ENCODE results near the gene PLD5. TPM values are rescaled to one million over a fixed set of nuclear protein-coding genes. Genes with fewer than 3 reads are reported as not detected.
"Not testable (repeated sequence)": the region's sequence is repeated elsewhere in the genome, so short reads cannot be mapped to it uniquely, and the experiment has no call there.

The PLD5 gene
- total and polyA plus RNA-seq, 9 donors = 0.35 to 6.2 (median 1.1) TPM

DNA sequence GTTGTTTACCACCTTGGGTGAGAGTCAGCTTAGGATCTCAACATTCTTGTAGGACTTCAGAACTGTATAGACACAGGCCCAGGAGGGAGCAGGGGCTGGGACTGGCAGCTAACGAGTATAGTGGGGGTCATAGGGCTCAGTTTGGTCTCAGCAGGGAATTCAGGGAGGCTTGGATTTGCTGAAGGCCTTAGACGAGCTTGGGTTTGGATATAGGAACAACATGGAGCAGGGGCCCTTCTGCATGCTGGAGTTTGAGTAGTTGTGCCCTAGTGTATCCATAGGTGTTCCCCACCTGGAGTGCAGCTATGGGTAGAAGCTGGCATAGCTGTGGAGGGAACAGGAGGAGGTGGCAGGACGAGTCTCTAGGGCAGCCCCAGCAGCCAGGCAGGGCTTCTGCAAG is 462.2 kb downstream of the PLD5 start:
- no peaks in the 10 kb centered on the region for H3K9me3 ChIP-seq
- intact Hi-C loops (cut with DNase I) = no loop called here
- no peaks in the 10 kb centered on the region for H3K4me1 ChIP-seq (ENCODE audit: insufficient read depth)
- no peak for DNase-seq
- no peaks in the 10 kb centered on the region for H3K27me3 ChIP-seq
- no peak overlapping the region for H3K27ac ChIP-seq
- H3K4me3 ChIP-seq = no peak overlapping the region
- 54 to 67% (median 63%) methylated on average over 3 of the region's 3 CpGs for WGBS, 3 donors
- no peaks in the 10 kb centered on the region for H3K36me3 ChIP-seq
- TF ChIP-seq, protein P1, sequence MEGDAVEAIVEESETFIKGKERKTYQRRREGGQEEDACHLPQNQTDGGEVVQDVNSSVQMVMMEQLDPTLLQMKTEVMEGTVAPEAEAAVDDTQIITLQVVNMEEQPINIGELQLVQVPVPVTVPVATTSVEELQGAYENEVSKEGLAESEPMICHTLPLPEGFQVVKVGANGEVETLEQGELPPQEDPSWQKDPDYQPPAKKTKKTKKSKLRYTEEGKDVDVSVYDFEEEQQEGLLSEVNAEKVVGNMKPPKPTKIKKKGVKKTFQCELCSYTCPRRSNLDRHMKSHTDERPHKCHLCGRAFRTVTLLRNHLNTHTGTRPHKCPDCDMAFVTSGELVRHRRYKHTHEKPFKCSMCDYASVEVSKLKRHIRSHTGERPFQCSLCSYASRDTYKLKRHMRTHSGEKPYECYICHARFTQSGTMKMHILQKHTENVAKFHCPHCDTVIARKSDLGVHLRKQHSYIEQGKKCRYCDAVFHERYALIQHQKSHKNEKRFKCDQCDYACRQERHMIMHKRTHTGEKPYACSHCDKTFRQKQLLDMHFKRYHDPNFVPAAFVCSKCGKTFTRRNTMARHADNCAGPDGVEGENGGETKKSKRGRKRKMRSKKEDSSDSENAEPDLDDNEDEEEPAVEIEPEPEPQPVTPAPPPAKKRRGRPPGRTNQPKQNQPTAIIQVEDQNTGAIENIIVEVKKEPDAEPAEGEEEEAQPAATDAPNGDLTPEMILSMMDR (IDR thresholded peaks at IDR 0.05) = no peak
- TF ChIP-seq POLR2A (IDR thresholded peaks at IDR 0.05) (no peak), EP300 (IDR thresholded peaks at IDR 0.05) (no peak)

DNA sequence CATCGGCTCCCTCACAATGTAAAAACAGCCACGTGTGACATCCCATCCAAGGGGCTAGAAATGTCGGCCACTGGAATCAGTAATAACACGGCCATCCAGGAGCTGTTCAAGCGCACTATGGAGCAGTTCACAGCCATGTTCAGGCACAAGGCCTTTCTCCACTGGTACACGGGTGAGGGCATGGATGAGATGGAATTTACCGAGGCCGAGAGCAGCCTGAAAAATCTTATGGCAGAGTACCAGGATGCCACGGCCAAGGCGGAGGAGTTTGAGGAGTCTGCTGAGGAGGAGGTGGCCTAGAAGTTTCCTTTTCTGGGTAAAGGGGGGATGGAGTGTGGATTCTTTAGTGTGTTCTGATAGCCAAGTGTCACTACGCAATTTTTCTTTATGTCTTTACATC is 464.5 kb downstream of the PLD5 start:
- H3K27me3 ChIP-seq = no peaks in the 10 kb centered on the region
- H3K4me1 ChIP-seq (ENCODE audit: insufficient read depth) = no peaks in the 10 kb centered on the region
- 79 to 83% (median 79%) methylated on average over 11 of the region's 11 CpGs for WGBS, 3 donors
- no peak overlapping the region for H3K27ac ChIP-seq
- no peaks in the 10 kb centered on the region for H3K36me3 ChIP-seq
- intact Hi-C loops (cut with DNase I) = no loop called here
- no peak overlapping the region for H3K4me3 ChIP-seq
- H3K9me3 ChIP-seq = no peaks in the 10 kb centered on the region
- no peak for DNase-seq
- no peak for TF ChIP-seq POLR2A (IDR thresholded peaks at IDR 0.05)
- TF ChIP-seq, protein P1 (IDR thresholded peaks at IDR 0.05) = no peak
- no peak for TF ChIP-seq EP300 (IDR thresholded peaks at IDR 0.05)

DNA sequence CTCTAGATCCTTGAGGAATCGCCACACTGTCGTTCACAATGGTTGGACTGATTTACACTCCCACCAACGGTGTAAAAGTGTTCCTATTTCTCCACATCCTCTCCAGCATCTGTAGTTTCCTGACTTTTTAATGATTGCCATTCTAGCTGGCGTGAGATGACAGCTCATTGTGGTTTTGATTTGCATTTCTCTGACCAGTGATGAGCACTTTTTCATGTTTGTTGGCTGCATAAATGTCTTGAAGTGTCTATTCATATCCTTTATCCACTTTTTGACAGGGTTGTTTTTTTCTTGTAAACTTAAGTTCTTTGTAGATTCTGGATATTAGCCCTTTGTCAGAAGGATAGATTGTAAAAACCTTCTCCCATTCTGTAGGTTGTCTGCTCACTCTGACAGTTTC is 465.9 kb downstream of the PLD5 start:
- intact Hi-C loops (cut with DNase I); DNase-seq; H3K36me3 ChIP-seq; H3K9me3 ChIP-seq; H3K27me3 ChIP-seq; H3K4me1 ChIP-seq (ENCODE audit: insufficient read depth); H3K4me3 ChIP-seq; H3K27ac ChIP-seq: not testable (repeated sequence)
- WGBS, 3 donors = 73 to 87% (median 85%) methylated on average over 4 of the region's 4 CpGs

DNA sequence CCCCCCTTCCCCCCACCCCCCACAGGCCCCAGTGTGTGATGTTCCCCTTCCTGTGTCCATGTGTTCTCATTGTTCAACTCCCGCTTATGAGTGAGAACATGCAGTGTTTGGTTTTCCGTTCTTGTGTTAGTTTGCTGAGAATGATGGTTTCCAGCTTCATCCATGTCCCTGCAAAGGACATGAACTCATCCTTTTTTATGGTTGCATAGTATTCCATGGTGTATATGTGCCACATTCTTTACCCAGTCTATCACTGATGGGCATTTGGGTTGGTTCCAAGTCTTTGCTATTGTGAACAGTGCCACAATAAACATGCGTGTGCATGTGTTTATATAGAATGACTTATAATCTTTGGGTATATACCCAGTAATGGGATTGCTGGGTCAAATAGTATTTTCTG is 466.3 kb downstream of the PLD5 start:
- H3K36me3 ChIP-seq; DNase-seq; H3K27ac ChIP-seq; H3K4me3 ChIP-seq; H3K9me3 ChIP-seq; H3K4me1 ChIP-seq (ENCODE audit: insufficient read depth); intact Hi-C loops (cut with DNase I); H3K27me3 ChIP-seq: not testable (repeated sequence)
- WGBS, 3 donors = 86 to 95% (median 86%) methylated on average over 3 of the region's 3 CpGs

DNA sequence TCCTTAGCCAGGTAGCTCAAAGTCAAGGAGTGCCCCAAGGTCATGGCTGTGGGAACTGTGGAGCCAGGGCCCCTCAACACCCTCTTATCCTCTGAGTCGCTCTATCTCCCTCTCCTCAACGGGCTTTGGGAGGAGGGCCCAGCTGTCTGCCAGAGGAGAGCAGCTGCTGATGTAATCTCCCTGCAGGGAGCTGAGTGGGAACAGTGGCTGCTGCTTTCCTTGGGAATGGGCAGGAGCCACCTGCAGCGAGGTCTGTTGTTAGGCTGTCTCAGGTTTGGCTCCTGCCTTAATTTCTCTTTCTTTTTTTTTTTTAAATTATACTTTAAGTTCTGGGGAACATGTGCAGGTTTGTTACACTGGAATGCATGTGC is 466.8 kb downstream of the PLD5 start:
- Histone ChIP-seq H3K9me3 (no peaks in the 10 kb centered on the region), H3K4me3 (no peak overlapping the region), H3K27me3 (no peaks in the 10 kb centered on the region), H3K36me3 (no peaks in the 10 kb centered on the region), H3K27ac (no peak overlapping the region), H3K4me1 (ENCODE audit: insufficient read depth) (no peaks in the 10 kb centered on the region)
- 30 to 40% (median 35%) methylated on average over 3 of the region's 3 CpGs for WGBS, 3 donors
- intact Hi-C loops (cut with DNase I) = no loop called here
- no peak for DNase-seq
- TF ChIP-seq, protein P1 (IDR thresholded peaks at IDR 0.05) = no peak
- TF ChIP-seq POLR2A (IDR thresholded peaks at IDR 0.05) (no peak), EP300 (IDR thresholded peaks at IDR 0.05) (no peak)

All from ovary (tissue), 9 donors.